NCI-H2196 (cell line): ENCODE measurements around the gene CA12.
"Not testable (repeated sequence)": the region's sequence is repeated elsewhere in the genome, so short reads cannot be mapped to it uniquely, and the experiment has no call there.

ENCODE experiments used
- DNase-seq: peaks from one replicate; lab custom pipeline; 2025; ENCODE audit not compliant: unreplicated experiment; lab: John Stamatoyannopoulos, UW

CA12 gene

DNA sequence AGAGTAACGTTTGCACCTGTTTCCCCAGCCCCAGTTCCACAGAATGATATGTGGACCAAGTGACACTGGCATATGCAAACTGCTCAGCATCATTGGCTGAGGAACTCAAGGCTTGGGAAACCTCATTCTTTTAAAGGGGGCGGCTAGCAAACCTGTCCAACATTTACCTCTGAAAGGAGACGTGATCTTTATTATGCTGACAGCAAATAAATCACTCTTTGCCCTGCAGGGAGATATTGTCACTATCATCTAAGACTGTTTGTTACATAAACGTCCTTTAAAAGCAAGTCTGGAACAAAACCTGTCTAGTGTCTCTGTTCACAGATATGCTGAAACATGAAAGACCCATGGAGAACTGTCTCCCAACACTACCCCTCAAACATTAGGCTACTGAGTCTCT is 21.5 kb downstream of the CA12 start:
- DNase-seq, result no peak

DNA sequence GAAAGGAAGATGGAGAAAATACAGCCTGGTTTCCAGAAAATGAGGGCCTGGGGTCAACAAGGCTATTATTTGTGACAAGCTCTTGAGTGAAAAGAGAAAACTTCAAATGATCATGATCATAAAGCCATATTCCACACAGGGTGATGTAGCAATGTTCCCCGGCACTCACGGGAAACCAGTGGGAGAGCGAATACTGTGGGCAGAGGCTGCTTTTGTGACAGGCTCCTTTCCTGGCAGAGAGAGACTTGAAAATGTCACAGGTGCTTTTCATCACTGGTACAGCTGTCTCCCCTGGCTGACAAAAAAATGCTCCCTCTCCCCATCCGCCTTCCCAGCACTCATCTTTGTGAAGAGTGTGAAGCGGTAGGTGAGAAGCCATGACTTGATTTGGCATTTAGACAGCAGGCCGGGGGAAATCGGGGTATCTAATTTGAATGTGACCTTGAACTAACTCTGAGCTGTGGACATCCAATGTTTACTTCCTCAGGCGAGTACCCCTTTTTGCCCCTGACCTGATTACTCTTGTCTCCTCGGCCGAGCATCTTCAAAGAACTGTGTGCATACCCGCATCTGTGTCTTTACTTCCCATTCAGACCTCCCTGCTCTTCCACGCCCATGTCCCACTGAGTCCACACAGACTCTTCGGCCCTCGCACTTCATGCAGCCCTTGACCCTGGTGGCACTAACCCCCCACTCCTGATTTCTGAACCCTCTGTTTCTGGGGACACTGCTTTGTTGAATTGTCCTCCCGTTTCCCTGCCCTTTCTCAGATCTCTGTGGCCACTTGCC is 23.2 kb downstream of the CA12 start:
- no peak for DNase-seq

DNA sequence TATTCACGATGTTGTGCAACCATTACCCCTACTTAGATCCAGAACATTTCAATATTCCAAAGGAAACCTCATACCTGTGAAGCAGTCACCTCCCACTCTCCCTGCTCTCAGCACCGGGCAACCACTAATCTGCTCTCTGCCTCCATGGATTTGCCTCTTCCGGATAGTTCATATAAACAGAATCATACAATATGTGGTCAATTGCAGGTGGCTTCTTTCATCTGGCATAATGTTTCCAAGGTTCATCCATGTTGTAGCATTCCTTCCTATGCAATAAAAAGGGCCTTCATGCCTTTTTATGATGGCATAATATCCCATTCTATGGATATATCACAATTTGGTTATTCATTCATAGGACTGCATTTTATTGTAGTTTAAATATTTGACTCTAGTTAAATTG is 23.9 kb downstream of the CA12 start:
- DNase-seq, result no peak

DNA sequence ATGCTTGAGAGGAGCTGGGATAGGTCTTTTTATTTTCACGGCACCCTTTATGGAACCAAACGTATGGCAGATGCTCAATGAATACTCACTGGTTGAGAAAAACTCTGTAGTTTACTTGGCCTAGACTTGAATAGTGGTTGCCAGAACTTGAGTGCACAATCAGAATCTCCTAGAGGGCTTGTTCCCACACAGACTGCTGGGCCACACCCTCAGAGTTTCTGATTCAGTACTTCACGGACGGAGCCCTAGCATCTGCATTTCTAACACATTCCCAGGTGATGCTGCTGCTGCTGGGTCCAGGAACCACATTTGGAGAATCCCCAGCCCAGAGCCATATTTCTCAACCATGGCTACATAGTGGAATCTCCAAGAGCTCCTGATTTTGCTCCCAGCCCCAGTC is 24.6 kb downstream of the CA12 start:
- DNase-seq, result no peak

DNA sequence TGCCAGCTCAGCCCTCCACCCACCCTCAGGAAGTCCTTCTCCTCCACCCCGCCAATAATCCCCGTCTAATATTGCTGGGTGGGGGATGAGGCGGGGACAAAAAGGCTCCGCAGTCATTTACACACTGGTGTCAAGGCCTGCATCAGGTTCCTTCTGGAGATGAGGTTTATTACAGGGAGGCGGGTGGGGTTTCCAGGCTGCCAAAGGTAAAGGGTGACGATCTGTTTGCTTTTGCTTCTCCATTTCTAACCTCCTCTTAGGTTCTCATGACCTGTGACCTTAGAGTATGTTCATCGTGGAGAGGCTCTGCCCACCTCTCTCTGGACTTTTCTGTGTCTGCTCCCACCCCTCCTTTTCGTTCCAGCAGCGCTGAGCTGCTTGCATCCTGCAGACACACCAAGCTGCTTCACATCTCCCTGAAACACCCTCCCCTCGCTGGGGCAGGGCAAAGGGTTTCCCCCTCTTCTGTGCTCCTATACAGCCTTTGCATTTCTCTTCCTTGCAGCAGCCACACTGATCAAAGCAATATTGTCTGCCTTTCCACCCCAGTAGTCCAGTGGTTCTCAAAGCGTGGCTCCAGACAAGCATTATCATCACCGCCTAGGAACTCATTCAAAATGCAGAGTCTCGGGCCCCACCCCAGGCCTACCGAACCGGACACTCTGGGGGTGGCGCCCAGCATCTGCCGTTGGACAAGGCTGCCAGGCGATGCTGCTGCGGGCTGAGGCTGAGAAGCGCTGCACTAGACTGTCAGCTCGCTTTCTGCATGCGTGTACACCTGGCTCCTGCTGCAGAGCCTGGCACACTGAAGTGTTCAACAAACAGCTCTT is 26.6 kb downstream of the CA12 start:
- DNase-seq, result no peak

DNA sequence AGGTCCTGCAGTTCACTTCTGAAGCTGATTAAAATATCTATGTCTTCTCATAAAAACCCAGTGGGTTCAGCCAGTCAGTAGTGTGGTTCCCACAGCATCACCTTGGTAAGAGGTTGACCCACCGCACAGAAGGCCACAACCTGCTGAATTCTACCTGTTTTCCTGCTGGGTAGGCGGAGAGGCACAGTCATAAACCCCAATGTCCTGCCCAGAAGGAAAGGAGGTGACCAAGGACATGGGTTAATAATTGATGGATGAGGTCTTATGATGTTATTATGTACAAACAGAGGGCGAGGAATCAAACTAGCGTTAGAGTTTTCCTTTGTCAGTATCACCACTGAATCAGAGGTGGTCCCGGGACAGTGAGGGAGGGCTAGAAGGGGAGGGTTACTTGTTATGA is 27.8 kb downstream of the CA12 start:
- DNase-seq, result no peak

DNA sequence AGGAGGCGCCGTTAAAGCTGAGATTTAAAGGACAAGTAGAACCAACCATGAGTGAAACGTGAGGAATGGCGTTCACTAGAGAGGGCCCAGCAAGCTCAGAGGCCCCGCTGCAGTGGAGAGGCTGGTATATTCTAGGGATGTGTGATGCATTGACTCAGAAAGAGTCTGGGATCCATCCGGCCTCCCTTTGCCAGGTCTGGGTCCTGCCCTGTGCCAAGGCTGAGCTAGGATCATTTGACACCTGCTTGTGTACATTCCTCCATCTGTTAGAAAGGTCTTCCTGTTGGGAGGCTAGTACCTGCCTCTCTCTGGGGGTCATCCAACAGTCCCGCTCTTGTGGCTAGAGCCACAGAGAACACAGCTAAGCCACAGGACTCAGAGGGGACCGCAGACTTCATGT is 28.4 kb downstream of the CA12 start:
- no peak for DNase-seq

DNA sequence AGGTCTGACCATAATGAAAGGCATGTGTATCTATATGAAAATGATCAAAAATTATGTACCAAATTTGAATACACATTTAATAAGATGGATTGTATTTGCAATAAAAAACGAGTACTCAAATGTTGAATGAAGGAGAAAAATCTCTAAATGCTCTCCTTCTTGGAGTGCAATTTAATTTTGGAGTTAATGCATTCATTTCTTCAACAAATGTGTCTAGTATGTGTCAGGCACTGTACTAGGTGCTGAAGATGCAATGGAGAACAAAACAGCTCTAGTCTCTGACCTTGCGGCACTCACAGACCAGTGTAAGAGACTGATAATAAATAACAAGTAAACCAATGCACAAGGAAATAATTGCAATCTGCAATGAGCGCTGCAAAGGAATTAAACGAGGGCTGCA is 28.8 kb downstream of the CA12 start:
- no peak for DNase-seq

DNA sequence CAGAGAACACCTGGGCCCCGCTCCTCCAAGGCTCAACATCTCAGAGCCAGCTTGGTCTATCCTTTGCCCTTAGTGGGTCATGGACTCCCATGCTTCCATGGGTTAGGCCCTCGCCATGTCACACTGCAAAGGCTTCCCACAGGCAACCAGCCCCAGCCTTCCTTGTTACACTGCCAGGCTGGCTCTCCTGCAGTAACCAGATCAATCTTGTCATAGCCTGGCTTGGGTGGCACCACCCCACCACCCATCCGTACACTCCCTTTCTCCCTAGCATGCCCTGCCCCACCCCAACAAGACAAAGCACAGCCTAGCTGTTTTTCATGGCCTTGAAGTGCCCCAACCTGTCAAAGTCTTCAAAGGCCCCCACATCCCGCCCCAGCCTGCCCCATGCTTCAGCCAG is 30.5 kb downstream of the CA12 start:
- no peak for DNase-seq

DNA sequence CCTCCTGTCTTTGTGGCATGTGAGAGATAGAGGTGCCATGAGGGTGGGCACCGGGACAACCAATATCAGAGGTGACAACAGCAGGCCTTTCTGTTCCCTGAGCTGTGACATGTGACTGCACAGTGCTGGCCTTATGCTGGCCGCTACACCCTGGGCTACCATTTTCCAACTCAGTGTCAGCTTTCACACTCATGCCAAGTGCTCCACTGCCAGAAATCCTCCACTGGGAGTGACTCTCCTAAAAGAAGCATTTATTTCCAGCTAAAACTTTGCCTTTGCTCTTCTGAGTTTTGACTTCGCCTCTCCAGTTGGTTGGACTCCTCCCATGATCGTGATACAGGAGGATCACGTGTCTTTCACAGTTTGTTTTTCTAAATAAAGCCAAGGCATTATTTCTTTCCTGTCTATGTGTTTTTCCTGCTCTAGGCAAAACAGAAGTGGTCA is 31.4 kb downstream of the CA12 start:
- no peak for DNase-seq

DNA sequence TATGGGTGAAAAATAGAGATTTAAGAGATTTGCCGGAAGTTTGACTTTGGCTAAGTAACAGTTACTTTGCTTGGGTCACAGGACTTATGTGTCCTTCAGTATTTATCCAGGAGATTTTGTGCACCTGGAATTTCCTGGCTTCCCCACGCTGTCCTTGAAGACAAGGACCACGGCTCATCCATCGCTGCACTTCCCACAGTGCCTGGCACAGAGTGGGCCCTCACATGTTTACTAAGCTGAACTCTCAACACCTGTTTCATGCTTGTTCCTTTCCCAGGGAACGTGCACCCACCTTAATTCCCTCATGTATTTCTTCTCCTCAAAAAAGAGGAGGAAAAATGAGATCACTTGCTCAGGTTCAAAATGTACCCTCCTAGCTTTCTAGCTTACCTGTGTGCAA is 32.0 kb downstream of the CA12 start:
- no peak for DNase-seq

DNA sequence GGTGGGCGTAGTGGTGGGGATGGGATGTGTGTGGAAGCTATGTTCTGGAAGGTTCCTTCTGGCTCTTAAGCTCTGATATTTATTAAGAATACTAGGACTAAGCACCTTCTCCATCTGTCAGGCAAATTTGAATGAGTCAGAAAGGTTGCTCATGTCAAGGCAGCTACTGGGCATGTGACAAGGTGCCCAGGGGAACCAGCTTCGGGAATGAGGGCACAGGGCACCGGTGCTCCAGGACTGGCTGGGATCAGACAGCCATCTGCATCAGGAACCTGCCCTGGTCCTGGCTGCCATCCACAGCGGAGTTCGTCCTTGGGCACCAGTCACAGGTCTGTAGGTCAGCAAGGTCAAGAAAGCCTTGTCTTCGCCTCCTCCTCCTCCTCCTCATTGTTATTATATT is 32.5 kb downstream of the CA12 start:
- DNase-seq, result no peak

DNA sequence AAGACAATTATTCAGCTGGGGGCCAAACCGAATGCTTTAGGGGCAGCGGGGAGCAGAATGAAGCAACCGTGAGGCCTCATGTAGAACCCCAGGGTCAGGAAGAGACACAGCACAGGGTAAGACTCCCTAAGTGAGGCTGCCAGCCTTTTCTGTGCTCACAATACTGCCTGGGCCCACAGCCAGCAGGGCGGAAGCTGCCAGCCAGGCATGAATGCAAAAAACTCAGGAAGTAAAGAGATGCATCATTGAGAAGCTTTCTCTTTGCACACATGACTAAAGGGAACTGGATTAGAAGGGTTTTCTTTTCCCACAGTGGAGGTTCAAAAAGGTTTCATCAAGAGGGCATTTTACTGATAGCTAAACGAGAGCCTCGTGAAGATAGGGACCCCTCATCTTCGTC is 33.3 kb downstream of the CA12 start:
- DNase-seq, result peak; percentile 43

DNA sequence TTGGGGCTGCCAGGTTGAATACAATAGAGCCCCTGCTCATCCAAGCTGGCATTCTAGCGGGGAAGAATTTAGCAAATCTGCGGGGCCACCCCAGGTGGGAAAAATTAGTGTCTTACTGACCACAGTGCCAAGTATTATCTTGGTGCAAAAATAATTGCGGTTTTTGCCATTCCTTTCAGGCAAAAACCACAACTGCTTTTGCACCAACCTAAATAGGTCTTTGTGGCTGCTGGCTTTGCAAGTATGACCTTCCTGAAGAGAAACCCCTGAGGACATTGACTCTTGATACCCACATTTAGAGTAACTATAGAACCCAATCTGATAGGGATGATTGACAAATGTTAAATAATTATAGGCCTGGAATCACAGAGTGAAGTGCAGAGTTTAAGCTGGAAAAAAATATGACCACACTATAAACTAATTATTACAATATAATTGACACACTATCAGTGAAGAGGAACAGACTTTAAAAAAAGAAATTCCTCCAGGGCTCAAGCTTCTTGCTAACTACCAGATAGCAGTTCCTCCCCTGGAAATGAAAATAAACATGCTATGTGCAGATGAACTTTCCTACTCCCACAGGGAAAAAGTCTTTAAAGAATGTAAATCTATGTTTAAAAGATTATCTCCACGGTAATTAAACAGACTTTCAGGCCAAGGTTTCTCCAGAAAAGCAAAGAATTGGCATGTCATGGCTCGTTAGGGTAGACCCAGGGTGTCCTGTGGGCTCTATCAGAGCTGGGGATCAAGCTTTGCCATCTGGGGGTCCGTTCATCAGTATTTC is 34.4 kb downstream of the CA12 start:
- no peak for DNase-seq

DNA sequence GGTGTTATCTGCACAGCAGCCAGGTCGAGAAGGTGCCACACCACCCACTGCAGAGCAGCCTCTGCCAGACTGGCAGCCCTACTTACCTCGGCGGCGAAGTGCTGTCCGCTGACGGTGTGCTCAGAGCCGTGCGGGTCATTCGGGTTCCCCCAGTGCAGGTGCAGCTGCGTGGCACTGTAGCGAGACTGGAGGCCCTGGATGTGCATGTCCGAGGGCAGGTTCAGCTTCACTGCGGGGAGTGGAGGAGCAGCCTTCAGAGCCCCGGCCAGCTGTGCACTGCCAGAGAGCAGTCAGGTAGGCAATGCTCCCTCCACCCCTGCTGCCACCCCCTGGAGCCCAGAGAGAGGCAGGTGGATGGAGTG is 36.3 kb downstream of the CA12 start:
- no peak for DNase-seq

DNA sequence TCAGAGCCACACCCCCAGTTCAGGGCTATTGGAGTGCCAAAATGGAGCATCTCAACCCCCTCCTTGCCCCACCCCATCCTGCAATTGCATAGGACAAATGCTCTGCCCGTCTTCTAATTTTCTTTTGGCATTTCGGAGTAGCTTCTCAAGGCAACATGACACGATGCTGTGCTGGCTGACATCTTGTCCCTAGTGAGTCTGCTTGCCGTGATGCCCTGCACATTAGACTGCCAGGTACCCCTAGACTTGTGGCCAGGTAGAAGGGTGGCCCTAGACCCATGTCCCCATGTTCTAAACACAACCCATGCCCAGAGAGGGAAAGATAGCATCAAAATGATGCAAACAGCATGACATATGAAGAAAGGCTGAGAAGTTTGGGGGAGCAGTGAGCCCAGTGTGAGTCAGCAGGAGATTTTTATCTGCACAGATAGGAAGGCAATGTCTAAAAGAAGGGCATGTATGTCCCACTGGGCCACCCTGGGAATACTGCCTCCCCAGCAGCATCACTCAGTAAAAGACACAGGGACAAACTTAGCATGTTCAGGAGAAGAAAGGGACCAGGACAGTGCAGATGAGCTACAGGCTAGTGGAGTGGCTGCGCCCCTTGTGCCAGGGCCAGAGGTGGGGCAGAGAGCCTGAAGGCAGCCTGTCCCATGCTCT is 36.8 kb downstream of the CA12 start:
- no peak for DNase-seq

DNA sequence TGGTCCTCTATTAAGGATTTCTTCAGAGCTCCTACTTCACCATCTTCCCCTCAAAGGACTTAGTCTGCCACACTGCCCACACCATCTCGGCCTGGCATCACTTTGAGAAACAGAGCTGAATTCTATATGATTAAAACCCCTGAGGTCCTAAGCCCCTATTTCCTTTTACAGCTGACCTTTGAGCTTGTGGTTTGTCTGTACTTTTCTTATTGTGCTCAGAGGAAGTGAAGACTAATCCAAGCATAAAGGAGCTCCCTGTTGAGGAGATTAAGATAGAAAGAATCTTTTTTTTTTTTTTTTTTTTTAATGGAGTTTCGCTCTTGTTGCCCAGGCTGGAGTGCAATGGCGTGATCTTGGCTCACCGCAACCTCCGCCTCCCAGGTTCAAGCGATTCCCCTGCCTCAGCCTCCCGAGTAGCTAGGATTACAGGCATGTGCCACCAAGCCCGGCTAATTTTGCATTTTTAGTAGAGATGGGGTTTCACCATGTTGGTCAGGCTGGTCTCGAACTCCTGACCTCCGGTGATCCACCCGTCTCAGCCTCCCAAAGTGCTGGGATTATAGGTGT is 38.6 kb downstream of the CA12 start:
- DNase-seq, result not testable (repeated sequence)

DNA sequence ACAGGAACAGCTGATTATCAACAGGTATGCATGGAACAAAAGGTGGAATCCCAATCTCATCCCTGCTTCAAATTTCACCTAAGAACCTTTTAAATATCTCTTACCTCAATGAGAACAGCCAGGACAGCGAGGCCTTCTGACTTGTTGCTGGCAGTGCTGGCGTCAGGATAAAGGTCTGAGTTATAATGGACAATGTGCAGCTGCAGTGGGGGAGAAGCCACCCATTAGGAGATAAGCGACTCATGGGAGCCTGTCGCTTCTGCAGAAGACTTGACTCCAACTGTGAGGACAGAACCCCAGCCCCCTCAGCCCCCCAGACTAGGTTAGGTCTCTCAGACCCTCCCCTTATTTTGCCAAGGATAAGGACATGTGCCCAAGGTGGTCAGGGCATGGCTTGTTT is 39.7 kb downstream of the CA12 start:
- DNase-seq, result no peak

DNA sequence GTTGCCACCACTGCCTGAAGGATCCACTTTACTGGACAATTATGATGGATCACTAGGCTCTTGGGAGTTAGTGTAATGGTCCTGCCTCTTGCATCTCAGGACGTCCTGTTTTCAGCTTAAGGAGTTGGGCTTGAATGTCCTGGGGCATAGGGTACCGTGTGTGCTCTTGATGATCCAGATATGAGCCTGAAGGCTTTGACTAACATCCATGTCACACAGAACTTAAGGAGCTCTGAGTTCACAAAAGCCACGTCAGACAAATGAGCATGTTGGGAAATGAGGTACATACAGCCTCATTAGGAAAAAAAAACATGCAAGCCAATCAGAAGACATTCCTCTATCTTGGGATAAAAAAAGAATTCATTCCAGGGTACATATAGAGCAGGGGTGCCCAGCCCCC is 40.8 kb downstream of the CA12 start:
- no peak for DNase-seq

DNA sequence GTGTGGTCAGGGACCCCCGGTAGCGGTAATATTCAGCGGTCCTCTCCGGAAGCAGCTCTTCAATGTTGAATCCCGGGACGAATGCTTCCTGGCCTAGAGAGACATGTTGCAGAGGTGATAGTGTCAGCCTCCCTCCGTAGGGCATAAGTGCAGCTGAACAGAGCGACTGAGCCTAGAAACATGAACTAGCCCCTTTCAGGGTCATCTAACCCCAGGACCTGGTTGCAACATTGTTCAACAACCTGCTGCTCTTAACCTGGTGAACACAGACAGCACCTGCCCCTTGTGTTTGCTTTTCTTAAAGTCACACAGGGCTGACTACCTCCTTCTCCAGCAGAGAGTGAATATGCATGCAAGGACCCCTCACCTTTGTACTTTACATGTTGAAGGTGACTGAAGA is 41.3 kb downstream of the CA12 start:
- DNase-seq, result no peak

DNA sequence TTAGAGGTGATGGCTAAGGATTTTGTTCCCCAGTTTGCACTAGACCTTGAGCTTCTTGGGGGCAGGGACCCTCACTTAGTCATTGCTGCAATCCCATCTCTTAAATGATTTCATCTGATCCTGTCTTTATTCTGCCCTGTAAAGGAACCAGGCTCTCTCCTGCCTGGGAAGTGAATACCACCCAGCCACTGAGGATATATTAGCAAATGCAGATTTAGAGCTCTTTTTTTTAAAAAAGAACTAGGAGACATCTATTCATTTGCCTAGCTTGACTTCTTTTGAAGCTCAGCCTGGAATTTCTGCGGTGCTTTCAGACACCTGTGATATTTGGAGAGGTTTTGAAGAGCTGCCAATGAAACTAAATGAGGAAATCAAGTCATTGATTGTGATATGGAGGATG is 41.8 kb downstream of the CA12 start:
- no peak for DNase-seq
